COLO829 (cell line): ENCODE results near the gene IGSF1.
A peak's percentile ranks its signal among the peaks of the same experiment; 100 is the strongest.

Source experiments
- DNase-seq: peaks from one replicate; pipeline ENCODE4 v3.0.0; 2012; ENCODE audit warnings: low spot score

IGSF1 gene, protein sequence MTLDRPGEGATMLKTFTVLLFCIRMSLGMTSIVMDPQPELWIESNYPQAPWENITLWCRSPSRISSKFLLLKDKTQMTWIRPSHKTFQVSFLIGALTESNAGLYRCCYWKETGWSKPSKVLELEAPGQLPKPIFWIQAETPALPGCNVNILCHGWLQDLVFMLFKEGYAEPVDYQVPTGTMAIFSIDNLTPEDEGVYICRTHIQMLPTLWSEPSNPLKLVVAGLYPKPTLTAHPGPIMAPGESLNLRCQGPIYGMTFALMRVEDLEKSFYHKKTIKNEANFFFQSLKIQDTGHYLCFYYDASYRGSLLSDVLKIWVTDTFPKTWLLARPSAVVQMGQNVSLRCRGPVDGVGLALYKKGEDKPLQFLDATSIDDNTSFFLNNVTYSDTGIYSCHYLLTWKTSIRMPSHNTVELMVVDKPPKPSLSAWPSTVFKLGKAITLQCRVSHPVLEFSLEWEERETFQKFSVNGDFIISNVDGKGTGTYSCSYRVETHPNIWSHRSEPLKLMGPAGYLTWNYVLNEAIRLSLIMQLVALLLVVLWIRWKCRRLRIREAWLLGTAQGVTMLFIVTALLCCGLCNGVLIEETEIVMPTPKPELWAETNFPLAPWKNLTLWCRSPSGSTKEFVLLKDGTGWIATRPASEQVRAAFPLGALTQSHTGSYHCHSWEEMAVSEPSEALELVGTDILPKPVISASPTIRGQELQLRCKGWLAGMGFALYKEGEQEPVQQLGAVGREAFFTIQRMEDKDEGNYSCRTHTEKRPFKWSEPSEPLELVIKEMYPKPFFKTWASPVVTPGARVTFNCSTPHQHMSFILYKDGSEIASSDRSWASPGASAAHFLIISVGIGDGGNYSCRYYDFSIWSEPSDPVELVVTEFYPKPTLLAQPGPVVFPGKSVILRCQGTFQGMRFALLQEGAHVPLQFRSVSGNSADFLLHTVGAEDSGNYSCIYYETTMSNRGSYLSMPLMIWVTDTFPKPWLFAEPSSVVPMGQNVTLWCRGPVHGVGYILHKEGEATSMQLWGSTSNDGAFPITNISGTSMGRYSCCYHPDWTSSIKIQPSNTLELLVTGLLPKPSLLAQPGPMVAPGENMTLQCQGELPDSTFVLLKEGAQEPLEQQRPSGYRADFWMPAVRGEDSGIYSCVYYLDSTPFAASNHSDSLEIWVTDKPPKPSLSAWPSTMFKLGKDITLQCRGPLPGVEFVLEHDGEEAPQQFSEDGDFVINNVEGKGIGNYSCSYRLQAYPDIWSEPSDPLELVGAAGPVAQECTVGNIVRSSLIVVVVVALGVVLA (N-terminal part only)

DNA sequence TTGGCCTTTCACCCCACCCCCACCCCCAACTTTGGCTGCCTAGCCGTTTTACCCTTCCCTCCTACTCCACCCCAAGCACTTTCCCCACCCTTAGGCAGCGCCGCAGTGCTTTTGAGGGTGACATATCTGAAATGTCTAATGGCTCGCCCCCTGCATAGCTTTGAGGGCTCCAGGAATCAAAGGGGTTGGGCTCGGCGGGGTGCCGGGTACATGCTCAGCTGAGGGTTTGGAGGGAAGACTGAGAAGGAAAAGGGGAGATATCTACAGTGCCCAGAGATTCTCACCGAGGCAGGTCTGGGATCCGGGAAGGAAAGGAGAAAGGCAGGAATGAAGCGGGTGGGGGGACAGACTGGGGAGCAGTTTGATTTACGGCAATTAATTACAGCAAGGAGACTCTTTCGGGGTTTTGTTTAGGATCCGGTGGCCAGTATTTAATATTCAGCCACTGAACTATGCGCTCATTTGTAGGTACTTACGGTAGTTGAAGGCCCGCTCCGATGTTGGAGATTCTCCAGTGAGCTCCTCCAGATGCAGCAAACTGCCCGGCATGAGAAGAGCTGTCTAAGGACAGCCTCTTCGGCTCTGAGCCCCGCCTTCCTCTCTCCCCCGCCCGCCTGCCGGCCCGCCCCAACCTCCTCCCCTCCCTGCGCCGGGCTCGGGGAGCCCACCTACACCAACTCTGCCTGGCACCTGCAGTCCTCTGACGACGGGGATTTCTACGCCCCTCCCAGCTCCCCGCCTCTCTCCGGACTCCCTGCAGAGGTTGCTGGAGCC is at the start of gene IGSF1:
TSS of gene IGSF1 (minus strand) at position 569 of the 774 bp plus-strand sequence. CDS start 2,632 bp downstream, outside the sequence.
- DNase-seq = peak; percentile 4

DNA sequence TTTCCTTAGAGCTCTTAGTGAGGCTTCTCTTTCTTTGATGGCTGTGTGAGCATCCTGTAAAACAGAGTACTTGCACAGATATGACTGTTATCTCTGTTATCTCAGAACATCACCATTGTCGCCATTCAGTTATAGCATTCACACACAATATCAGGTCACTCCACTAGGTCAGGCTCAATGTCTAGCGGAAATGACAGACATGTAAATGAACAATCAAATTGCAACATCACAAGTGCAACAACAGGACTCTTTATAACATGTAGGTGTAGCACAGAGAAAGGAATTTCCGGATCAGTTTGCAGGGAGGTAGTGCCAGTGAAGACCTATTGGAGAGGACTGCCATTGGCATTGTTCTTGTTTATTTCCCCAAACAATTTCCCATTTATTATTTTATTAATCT is 43.2 kb upstream of the IGSF1 start:
- DNase-seq = no peak

DNA sequence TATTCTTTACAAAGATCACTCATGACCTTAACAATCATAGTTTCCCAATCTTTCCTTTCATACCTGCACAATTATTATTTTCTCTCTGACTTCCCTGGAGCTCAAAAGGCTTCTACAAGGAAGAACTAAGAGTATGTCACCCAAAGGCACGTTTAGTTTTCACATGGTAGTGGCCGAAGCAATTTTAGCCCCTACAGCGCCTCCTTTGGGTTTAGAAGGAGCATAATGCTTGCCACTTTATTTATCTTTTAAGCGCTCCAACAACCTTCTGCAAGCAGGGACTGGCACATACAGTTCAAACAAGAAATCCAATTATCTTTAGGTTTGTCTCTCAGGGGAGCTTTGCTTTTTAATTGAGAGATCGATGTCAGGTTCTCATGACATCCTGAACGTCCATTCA is 42.0 kb upstream of the IGSF1 start:
- no peak for DNase-seq

DNA sequence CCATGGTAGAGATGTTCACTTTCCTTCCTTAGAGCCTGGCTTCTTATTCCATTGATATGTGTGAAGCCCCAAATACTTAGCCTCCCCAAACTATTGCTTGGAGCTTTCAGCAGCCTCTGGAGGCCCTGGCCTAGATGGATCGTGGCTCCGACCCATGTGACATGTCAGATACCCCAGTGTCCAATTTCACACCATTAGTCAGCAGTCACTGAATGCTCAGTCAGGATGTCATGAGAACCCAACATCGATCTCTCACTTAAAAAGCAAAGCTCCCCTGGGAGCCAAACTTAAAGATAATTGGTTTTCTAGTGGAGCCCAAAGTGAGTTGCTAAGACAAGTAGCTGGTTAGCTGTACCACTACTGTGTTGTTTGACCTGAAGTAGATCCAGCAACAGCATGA is 41.6 kb upstream of the IGSF1 start:
- no peak for DNase-seq

DNA sequence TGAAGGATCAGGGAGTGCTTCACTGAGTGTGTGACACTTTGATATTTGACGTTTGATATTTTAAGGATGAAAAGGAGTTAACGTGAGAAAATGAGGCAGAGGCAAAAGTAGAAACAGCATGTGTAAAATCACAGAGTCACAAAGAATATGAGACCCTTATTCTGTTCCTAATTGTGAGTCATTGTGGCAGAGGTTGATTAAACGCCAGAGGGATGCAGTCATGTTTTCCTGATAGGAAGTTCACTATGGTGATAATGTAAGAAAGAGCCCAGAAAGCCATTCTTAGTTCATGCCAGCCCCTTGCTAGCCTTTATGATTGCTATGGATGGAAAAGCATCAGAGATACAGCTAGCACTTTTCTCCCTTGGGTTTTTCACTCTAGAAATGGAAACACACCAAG is 33.5 kb upstream of the IGSF1 start:
- no peak for DNase-seq

DNA sequence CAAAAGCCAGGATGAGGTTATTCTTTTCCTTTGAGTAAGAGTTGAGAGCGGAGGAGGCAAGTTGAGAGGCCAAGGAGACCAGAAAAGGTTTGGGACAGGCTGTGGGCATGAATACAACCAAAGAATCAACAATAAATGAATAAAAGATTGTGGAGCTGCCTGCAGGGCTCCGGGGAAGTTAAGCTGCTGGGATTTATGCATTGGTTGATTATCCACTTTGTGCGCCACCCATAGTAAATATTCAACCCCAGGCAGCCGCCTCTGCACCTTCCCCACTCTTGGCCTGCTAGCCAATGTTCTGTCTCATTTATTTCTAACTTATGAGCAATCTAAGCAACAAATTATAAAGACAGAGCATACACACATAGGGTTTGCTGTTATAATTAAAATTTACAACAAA is 28.2 kb upstream of the IGSF1 start:
- no peak for DNase-seq

DNA sequence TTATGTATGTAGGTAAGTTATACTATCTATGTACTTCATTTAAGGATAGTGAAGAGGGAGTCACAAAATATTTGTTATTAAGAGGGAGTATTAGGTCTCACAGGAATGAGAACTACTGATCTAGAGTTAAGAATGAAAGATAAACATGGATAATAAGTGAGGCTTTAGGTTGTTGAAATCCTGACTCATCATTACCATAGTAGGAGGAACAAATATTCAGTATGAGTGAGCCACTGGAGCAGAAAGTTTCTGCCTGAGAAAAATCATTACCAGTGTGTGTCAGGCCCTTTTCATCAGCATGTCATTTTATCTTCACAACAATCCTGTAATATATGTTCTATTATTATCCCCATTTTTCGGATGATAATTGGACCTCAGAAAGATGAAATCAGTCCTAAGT is 27.2 kb upstream of the IGSF1 start:
- DNase-seq = no peak

DNA sequence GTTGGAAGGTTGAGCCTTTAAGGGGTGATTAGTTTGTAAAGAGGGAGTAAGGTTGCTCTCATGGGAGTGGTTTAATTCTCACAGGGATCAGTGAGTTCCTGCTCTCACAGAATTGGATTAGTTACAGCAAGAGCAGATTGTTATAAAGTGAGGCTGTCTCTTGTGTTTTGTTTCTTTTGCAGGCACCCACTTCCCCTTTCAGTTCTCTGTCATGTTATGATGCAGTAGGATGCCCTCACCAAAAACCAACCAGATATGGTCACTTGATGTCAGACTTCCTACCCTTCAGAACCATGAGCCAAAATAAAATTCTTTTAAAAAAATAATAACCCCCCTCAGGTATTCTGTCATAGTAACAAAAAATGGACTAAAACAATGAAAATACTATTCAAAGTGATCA is 19.9 kb upstream of the IGSF1 start:
- DNase-seq = no peak

DNA sequence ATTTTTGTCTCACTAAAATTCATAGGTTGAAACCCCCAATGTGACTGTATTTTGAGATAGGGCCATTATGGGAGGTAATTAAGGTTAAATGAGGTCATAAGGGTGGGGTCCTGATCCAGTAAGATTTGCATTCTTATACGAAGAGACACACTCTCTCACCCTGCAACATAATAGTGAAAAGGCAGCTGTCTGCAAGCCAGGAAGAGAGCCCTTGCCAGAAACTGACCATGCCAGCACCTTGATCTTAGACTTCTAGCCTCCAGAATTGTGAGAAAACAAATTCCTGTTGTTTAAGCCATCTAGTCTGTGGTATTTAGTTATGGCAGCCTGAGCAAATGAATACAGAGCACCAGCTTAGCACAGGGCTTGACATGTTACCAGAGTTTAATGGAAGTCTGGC is 17.5 kb upstream of the IGSF1 start:
- DNase-seq = no peak

DNA sequence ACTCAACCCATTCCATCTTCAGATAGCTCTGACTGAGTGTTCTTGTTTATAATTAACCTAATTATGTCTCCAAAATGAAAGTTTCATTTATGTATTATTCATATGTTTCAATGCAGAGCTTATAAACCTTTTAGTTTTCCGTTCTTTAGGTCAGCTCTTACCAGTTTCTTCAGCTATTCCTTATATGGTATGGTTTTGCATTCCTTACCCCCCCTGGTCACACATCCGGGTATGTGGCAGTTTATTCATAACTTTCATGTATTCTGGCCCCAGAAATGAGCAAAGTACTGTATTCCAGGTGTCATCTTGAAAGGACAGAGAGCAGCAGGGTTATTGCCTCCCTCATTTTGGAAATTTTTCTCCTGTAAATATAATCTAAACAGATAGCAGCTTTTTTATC is 16.8 kb upstream of the IGSF1 start:
- DNase-seq = no peak

DNA sequence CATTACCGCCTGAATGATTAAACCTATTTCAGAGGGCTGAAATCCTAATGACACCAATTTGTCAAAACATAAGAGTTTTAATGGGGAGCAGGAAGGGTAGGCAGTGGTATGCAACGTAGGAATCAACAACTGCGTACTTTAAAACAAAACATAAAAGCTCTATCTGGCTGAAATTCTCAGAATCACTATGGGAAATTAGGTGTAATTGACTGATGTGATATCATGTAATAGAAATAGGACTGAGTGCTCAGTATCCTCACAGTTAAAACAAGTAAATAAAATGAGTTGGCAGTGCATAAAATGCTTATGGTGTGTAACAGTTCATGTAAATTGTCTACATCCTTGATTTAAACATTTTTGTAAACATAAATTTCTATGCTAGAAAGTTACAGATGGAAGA is 13.6 kb upstream of the IGSF1 start:
- DNase-seq = no peak

DNA sequence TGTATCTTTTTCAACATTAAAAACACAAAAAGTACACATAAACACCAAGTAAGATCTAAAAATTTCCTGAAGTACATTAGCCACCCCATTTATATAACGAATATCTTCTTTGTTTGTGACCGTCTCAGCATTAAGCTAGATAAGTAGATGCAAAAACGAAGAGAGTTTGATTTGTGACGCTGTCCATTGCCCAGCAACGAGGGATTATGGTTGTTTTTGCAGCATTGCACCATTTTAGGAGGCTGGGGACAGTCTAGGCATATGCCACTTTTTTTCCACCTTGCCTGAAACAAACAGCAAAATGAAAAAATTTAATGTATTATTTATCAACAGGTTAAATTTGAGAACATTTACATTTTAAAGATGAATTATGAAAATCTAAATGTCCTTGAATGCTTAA is 12.0 kb upstream of the IGSF1 start:
- DNase-seq = no peak

DNA sequence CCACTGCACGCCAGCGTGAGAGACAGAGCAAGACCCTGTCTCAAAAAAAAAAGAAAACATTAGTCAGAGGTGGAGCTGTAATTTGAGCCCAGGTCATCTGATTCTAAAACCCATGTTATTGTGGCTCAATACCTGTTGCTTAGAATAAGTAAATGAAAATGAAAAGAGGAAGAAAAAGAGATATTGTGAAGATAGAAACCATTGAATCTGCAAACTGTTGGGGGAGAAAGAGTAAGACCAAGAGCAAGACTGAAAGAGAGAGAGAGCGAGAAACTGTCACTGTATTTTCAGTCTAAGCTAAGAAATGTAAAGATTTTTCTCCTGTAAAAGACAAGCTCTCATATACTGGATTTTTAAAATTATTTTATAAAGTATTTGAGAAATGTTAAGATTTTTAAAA is 9.7 kb upstream of the IGSF1 start:
- no peak for DNase-seq

DNA sequence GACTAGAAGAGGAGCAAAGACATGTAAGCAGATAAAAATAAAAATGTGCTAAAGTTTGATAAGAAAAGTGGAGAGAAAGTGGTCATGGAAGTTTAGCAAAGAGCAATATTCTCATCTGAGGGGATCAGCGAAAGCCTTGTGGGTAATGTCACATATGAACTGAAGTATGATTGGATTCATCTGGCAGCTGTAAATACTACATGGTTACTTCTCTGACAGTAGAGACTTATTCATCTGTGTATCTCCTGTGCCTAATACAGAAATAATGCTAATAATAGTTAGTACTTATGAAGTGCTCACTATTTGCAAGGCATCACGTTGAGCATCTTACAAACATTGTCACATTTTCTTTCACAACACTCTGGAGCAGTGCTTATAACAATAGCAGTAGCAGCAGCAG is 8.9 kb upstream of the IGSF1 start:
- no peak for DNase-seq

DNA sequence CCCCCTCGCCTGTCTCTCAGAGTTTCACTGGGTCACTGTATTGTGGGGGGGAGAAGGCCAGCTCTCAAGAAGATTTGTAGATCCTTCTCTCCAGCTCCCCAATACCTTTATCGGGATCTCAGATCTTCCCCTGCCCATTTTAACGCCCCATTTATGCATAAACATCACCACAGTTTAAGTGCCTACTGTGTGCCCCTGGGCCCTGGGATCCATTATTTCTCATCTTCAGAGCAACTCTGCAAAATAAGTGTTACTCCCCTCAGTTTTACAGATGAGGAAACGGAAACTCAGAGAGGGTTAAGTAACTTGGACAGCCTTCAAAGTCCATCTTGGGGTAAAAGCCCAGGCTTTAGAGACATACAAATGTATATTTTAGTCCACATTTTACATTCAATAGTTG is 421 bp upstream of the IGSF1 start:
- DNase-seq = no peak

DNA sequence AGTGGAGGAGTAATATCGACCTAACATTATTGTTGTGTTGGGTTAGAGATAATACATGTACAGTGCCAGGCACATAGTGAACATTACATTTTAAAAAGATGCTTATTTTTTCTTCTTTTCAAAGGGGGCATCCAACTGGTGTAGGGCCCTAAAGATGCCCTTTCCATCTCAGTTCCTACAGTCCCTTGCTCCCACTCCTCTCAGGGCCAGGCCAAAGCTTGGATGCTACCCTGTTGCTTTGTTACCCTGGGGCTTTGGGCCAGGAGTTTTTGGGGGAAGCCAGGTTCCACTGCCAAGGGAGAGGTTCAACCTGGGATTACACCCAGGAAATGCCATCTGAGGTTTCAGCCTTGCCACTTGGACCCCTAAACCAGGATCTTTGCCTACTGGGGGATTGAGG is 918 bp downstream of the IGSF1 start:
- no peak for DNase-seq

DNA sequence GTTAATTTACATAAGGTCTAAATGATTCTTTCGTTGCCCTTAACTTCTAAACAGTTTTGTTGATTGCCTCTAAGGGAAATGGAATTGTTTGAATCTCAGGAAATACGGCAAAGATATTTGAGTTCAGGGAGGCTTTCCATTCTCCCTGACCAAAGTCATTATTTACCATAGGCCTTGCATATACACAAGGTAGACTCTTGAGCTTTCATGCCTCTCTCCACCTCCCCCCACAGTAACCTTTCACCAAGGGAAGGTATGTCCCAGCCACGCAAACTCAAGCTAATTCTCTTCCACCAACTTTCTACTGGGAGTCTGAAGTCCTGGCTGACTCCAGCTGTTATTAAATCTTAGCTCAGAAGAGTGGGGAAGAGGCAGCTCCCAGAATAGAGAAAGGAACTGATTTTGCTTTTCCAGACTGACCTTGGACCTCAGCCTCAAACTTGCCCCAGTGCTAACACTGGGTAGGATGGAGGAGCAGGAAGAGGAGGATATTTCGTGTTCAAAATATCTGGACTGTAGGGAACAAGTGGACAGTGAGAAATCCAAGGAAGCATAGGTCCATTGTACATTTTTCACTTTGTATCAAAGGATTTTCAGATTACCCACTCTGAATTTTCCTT is 1.4 kb downstream of the IGSF1 start:
- no peak for DNase-seq

DNA sequence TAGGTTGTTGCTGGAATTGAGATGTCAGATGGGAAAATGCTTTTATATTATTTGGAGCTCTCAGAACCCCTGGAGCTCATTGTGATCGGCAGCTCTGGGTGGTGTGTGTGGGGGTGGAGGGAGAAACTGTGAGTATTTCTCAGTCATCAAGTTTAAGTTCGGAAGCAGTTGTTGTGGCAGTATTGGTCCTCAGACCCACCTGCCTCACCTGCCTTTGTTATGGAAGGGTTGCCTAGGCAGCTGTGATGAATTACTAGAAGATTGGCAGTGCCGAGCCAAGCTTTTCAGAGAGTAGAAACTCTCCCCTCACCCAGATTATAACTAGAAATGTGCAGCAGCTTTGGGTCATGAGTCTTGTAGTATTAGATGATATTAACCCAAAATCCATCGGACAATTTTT is 9.5 kb downstream of the IGSF1 start:
- DNase-seq = no peak

DNA sequence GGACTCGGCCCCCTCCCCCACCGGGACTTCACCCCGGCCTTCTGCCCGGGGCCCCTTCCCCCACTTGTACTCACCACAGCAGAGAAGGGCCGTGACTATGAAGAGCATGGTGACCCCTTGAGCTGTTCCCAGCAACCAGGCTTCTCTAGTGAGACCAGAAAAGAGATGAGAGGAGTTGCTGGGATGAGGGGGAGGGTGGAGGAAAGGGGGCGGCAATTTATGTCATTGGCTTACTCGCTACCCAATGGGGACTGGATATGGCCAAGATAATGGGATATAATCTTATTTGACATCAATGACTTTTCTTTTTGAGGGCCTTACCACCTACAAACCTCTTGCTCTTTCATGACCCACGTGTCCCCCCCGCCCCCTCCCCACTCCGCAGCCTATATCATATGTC is 9.9 kb downstream of the IGSF1 start:
- no peak for DNase-seq

DNA sequence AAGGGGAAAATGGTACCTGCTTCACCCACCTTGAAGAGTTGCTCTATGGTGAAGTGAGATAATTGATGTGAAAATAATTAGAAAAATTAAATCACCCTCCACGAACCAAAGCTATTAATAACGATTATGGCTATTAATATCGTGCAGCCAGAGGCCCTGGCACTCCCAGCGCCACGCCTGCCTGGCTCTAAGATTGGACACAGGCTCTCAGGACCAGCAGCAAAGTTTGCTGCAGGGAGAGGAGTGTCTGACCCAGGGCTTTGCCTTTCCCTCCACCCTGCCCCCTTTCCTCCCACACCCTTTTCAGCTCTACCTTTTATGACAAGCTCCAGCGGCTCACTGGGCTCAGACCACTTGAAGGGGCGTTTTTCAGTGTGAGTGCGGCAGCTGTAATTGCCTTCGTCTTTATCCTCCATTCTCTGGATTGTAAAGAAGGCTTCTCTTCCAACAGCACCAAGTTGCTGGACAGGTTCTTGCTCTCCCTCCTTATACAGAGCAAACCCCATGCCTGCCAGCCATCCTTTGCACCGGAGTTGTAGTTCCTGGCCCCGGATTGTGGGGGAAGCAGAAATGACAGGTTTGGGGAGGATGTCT is 11.5 kb downstream of the IGSF1 start:
- no peak for DNase-seq

DNA sequence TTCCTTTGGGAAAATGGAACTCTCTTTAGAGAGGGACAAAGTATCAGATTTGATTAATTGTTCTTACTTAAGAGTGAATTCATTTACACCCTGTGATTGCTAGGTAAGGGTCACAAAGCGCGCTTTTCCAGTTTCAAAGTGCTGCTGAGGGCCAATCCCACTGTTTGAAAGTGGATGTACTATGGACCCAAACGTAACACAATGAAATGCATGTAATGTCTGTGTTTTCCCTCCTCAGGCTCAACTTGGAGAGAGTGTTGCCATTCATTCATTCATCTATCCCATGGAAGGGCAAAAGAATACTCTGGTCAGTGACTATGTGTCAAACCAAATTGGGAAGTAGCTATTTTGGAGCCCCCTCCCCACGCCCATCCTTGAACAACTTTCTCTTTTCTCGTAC is 16.1 kb downstream of the IGSF1 start:
- DNase-seq = no peak
